Fibroblast of upper back skin (primary cell): ENCODE measurements around the gene USB1.

Experiments used
- DNase-seq: peaks from one replicate; pipeline ENCODE4 v3.0.0-alpha.2; 2013

The USB1 gene

GRCh38 chr16:58021661-58022551 is 20.7 kb downstream of the USB1 start:
- peak; percentile 56 for DNase-seq

- peak; percentile 78 for DNase-seq
Measured at GRCh38 chr16:58022601-58023371, 21.6 kb downstream of the USB1 start.

GRCh38 chr16:58024486-58025350 is 23.5 kb downstream of the USB1 start:
- no peak for DNase-seq

- DNase-seq: peak; percentile 29
Measured at GRCh38 chr16:58025351-58026138, 24.3 kb downstream of the USB1 start, which contains the start of gene MMP15. TSS of gene MMP15 (plus strand) at chr16:58025754. CDS start at chr16:58026351, 597 bp downstream.

GRCh38 chr16:58026139-58026704 is 25.0 kb downstream of the USB1 start:
- DNase-seq: no peak

GRCh38 chr16:58026705-58027160 is 25.5 kb downstream of the USB1 start:
- no peak for DNase-seq

- DNase-seq: no peak
Measured at GRCh38 chr16:58027161-58027915, 26.1 kb downstream of the USB1 start.

- no peak for DNase-seq
Measured at GRCh38 chr16:58027916-58028455, 26.8 kb downstream of the USB1 start.

GRCh38 chr16:58028541-58029070 is 27.4 kb downstream of the USB1 start:
- DNase-seq: no peak

- DNase-seq: no peak
Measured at GRCh38 chr16:58029410-58029809, 28.2 kb downstream of the USB1 start.

GRCh38 chr16:58030136-58030840 is 29.1 kb downstream of the USB1 start:
- DNase-seq: no peak

- DNase-seq: no peak
Measured at GRCh38 chr16:58031016-58031800, 30.0 kb downstream of the USB1 start.

GRCh38 chr16:58032710-58033293 is 31.6 kb downstream of the USB1 start:
- DNase-seq: no peak

GRCh38 chr16:58034128-58034685 is 33.0 kb downstream of the USB1 start:
- DNase-seq: no peak

GRCh38 chr16:58034774-58035173 is 33.6 kb downstream of the USB1 start:
- DNase-seq: no peak

- DNase-seq: no peak
Measured at GRCh38 chr16:58035356-58036170, 34.4 kb downstream of the USB1 start.

- no peak for DNase-seq
Measured at GRCh38 chr16:58036943-58037342, 35.7 kb downstream of the USB1 start.
